Keratinocyte (primary cell): ENCODE measurements around the gene PIPOX. TPM values are rescaled to one million over a fixed set of nuclear protein-coding genes. Genes with fewer than 3 reads are reported as not detected.

ENCODE experiments used
- DNase-seq: peaks from one replicate; pipeline ENCODE4 v3.0.0-alpha.2; 2011; ENCODE audit warnings: low read depth, missing footprints, low spot score
- FAIRE-seq: peaks from 2 replicates; lab custom pipeline; 2011; peaks lifted over from hg19 to GRCh38; lab: Jason Lieb, UNC
- H2AFZ ChIP-seq: 2 replicates; pipeline ENCODE4 v1.6.0; 2012; ENCODE audit warnings: low read length, control low read depth, inconsistent platforms; ENCODE audit not compliant: control insufficient read depth
- H3K27ac ChIP-seq: 2 replicates; pipeline ENCODE4 v1.5.1; 2011; ENCODE audit warnings: low read length; ENCODE audit not compliant: control insufficient read depth, insufficient read depth
- H3K27me3 ChIP-seq: 3 replicates; pipeline ENCODE4 v1.6.0; 2011; ENCODE audit warnings: low read length; ENCODE audit not compliant: control insufficient read depth, insufficient read depth; ENCODE audit errors: extremely low read depth
- H3K36me3 ChIP-seq, 2 experiments: 2 replicates in 1 of 2; 3 replicates in 1 of 2; pipeline ENCODE4 v1.5.1; 2011; ENCODE audit warnings: low read length in 2 of 2, mild to moderate bottlenecking in 1 of 2; ENCODE audit not compliant: control insufficient read depth in 2 of 2, insufficient read depth in 2 of 2; ENCODE audit errors: extremely low read depth in 1 of 2
- H3K4me1 ChIP-seq: 3 replicates; pipeline ENCODE4 v1.5.1; 2011; ENCODE audit warnings: low read length; ENCODE audit not compliant: control insufficient read depth, insufficient read depth; ENCODE audit errors: extremely low read depth
- H3K4me2 ChIP-seq: 3 replicates; pipeline ENCODE4 v1.6.0; 2011; ENCODE audit warnings: low read depth, low read length; ENCODE audit not compliant: control insufficient read depth, insufficient read depth; ENCODE audit errors: extremely low read depth
- H3K4me3 ChIP-seq, 3 experiments: fragments of 200-600 bp in 1 of 3; sonication (generic) in 1 of 3; 2 replicates in 2 of 3; 3 replicates in 1 of 3; pipeline ENCODE4 v1.5.1; 2011 to 2016; ENCODE audit warnings: low read length in 3 of 3, mild to moderate bottlenecking in 3 of 3, control low read depth in 2 of 3, inconsistent platforms in 1 of 3, low read depth in 1 of 3, mixed read lengths in 1 of 3, mixed run types in 1 of 3, moderate library complexity in 1 of 3; ENCODE audit not compliant: control insufficient read depth in 2 of 3, insufficient read depth in 2 of 3; ENCODE audit errors: extremely low read depth in 1 of 3
- H3K79me2 ChIP-seq: 2 replicates; pipeline ENCODE4 v1.6.0; 2012; ENCODE audit warnings: low read length; ENCODE audit not compliant: control insufficient read depth, insufficient read depth
- H3K9ac ChIP-seq: 3 replicates; pipeline ENCODE4 v1.6.0; 2011; ENCODE audit warnings: low read length; ENCODE audit not compliant: control insufficient read depth, insufficient read depth; ENCODE audit errors: extremely low read depth
- H3K9me1 ChIP-seq: 3 replicates; pipeline ENCODE4 v1.6.0; 2011; ENCODE audit warnings: low read length; ENCODE audit not compliant: control insufficient read depth, insufficient read depth; ENCODE audit errors: extremely low read depth
- H3K9me3 ChIP-seq: 2 replicates; pipeline ENCODE4 v1.5.1; 2012; ENCODE audit warnings: low read depth, low read length; ENCODE audit not compliant: control insufficient read depth
- H4K20me1 ChIP-seq: 3 replicates; pipeline ENCODE4 v1.6.0; 2011; ENCODE audit warnings: low read length; ENCODE audit not compliant: control insufficient read depth, insufficient read depth; ENCODE audit errors: extremely low read depth
- CTCF ChIP-seq, 3 experiments: IDR thresholded peaks in 1 of 3; conservative IDR thresholded peaks in 1 of 3; optimal IDR thresholded peaks in 1 of 3; 2 replicates in 2 of 3; 3 replicates in 1 of 3; pipeline versions ENCODE3 to v1.5.1; 2011; ENCODE audit warnings: low read length in 3 of 3, mild to moderate bottlenecking in 3 of 3, moderate library complexity in 2 of 3, control low read depth in 1 of 3, inconsistent platforms in 1 of 3; ENCODE audit not compliant: insufficient read depth in 2 of 3; ENCODE audit errors: extremely low read depth in 1 of 3
- EZH2 ChIP-seq: IDR thresholded peaks from one replicate; pipeline ENCODE4 v1.6.1; 2012; ENCODE audit warnings: inconsistent platforms, mild to moderate bottlenecking, low read length, moderate library complexity
- dilution Hi-C: fragments of 300-500 bp; cut with MboI; formaldehyde crosslinking; loops from one replicate; pipeline ENCODE4 v1.7.0; 2020; ENCODE audit warnings: low sequenced_read_pairs; ENCODE audit not compliant: extremely low pct_ligation_motif_present
- polyA plus RNA-seq, 5 experiments: library from polyadenylated mRNA; depleted of rRNA in 3 of 5; stranded (reverse) in 3 of 5; stranded (forward) in 1 of 5; unstranded in 1 of 5; fragments of >200 nt; gene quantifications; 1 replicate in 1 of 5; 2 replicates in 3 of 5; 3 replicates in 1 of 5; pipeline versions ENCODE4 v1.2.1 to v1.2.3, GENCODE V29; 2011 to 2012; ENCODE audit warnings: missing spikeins in 2 of 5, low read depth in 1 of 5, low replicate concordance in 1 of 5

PIPOX gene
- polyA plus RNA-seq, 1 donor (not counting 4 experiments of a cell fraction or from before 2014, with no cell fraction given), result not detected

- Histone ChIP-seq H3K27ac (no peak overlapping the region), H3K4me3 (no peak overlapping the region), H3K9ac (no peak overlapping the region), H3K79me2 (no peaks in the 10 kb centered on the region), H3K4me2 (no peak overlapping the region), H2AFZ (no peak overlapping the region), H3K36me3 (no peaks in the 10 kb centered on the region), H3K27me3 (peaks cover 41% of the 10 kb centered on the region), H3K9me3 (no peaks in the 10 kb centered on the region), H4K20me1 (no peaks in the 10 kb centered on the region), H3K9me1 (no peaks in the 10 kb centered on the region), H3K4me1 (no peaks in the 10 kb centered on the region)
- FAIRE-seq (no peak), DNase-seq (no peak)
- TF ChIP-seq CTCF (optimal IDR thresholded peaks at IDR 0.05 in 1 of 3, IDR thresholded peaks at IDR 0.05 in 1 of 3, conservative IDR thresholded peaks at IDR 0.05 in 1 of 3; ENCODE audit: extremely low read depth in 1 of 3, insufficient read depth in 2 of 3, low read length in 3 of 3) (no peak), EZH2 (no peak)
- dilution Hi-C loops, result no loop called here
Observed at GRCh38 chr17:28999206-28999605, 43.7 kb upstream of the PIPOX start.

DNA sequence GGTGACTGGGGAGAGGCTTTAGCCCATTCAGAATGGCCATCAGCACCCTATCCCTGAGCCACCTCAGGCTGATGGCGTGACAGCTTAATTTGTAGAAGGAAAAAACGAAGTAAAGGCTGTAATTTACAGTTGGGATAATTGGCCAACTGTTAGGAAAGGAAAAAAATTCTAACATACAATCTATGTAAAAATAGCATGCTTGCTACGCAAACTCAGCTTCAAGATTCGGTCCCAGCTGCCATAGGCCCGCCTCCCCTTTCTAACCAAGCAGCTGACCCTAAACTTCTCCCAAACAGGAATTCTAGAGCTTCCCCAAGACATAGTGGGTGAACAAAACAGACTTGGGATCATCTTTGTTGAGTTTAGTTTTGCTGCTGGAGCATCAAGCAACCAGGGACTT is 42.0 kb upstream of the PIPOX start:
- Histone ChIP-seq H4K20me1 (no peaks in the 10 kb centered on the region), H3K9ac (no peak overlapping the region), H3K9me1 (no peaks in the 10 kb centered on the region), H3K27ac (no peak overlapping the region), H3K4me3 (no peak overlapping the region), H3K27me3 (peaks cover 56% of the 10 kb centered on the region), H2AFZ (no peak overlapping the region), H3K4me1 (no peaks in the 10 kb centered on the region), H3K79me2 (no peaks in the 10 kb centered on the region), H3K36me3 (no peaks in the 10 kb centered on the region), H3K9me3 (no peaks in the 10 kb centered on the region), H3K4me2 (no peak overlapping the region)
- dilution Hi-C loops, result no loop called here
- TF ChIP-seq EZH2 (no peak), CTCF (optimal IDR thresholded peaks at IDR 0.05 in 1 of 3, IDR thresholded peaks at IDR 0.05 in 1 of 3, conservative IDR thresholded peaks at IDR 0.05 in 1 of 3; ENCODE audit: extremely low read depth in 1 of 3, insufficient read depth in 2 of 3, low read length in 3 of 3) (no peak)
- no peak for DNase-seq
- FAIRE-seq, result no peak
